H1 (cell line): ENCODE data around the gene ALG6. TPM values are rescaled to one million over a fixed set of nuclear protein-coding genes. Genes with fewer than 3 reads are reported as not detected.

Source experiments
- SAP30 ChIP-seq: fragments of 300-600 bp; sonication (generic); IDR thresholded peaks from 2 replicates; pipeline ENCODE4 v1.7.1; 2012; ENCODE audit warnings: low read length, moderate library complexity, mild to moderate bottlenecking, inconsistent platforms; ENCODE audit not compliant: insufficient read depth, insufficient replicate concordance
- polyA plus RNA-seq, 7 experiments: library from polyadenylated mRNA; depleted of rRNA in 3 of 7; stranded (reverse) in 5 of 7; unstranded in 2 of 7; fragments of >200 nt in 5 of 7; fragments of 200-250 nt in 2 of 7; gene quantifications; 1 replicate in 5 of 7; 2 replicates in 1 of 7; 4 replicates in 1 of 7; pipeline versions ENCODE4 v1.2.1 to v1.2.3, GENCODE V29; 2011 to 2013; ENCODE audit warnings: missing spikeins in 2 of 7, mixed read lengths in 2 of 7
- total RNA-seq: library from RNA; stranded (reverse); fragmentation: NEBNext Ultra II Directional; extraction: Animal tissue kit (Norgen Biotek cat#: 25700); gene quantifications from 2 replicates; pipeline ENCODE4 v1.2.1, GENCODE V29; 2021
- TF ChIP-seq, protein P1 (sequence below): fragments of 300-600 bp; sonication (generic); IDR thresholded peaks from 2 replicates; pipeline ENCODE4 v1.7.1; 2012; ENCODE audit warnings: low read length, moderate library complexity, mild to moderate bottlenecking, inconsistent platforms; ENCODE audit not compliant: insufficient replicate concordance

Gene ALG6
- total and polyA plus RNA-seq, 2 of the 8 experiments (the other 6 are each of a cell fraction or from before 2014, with no cell fraction given), result 17.8 to 26.8 TPM

DNA sequence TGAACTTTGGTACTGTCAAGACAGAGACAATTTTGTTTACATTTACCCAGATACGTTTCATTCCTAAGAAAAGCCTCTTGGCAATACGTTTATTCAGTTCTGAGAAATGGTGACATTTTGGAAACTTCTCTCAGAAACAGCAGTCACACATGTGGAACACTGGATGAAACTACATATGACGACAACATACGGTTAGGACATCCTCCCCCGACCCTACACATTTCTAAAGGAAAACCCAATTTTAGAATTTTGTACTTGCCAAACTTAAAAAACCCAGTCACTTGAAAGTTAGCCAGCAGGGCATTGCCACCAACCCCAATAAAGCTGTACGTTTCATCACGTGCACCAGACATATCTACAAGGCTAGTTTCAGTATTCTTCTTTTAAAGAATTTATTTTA lies 98.8 kb downstream of the ALG6 start (continued):
- TF ChIP-seq, protein P1, sequence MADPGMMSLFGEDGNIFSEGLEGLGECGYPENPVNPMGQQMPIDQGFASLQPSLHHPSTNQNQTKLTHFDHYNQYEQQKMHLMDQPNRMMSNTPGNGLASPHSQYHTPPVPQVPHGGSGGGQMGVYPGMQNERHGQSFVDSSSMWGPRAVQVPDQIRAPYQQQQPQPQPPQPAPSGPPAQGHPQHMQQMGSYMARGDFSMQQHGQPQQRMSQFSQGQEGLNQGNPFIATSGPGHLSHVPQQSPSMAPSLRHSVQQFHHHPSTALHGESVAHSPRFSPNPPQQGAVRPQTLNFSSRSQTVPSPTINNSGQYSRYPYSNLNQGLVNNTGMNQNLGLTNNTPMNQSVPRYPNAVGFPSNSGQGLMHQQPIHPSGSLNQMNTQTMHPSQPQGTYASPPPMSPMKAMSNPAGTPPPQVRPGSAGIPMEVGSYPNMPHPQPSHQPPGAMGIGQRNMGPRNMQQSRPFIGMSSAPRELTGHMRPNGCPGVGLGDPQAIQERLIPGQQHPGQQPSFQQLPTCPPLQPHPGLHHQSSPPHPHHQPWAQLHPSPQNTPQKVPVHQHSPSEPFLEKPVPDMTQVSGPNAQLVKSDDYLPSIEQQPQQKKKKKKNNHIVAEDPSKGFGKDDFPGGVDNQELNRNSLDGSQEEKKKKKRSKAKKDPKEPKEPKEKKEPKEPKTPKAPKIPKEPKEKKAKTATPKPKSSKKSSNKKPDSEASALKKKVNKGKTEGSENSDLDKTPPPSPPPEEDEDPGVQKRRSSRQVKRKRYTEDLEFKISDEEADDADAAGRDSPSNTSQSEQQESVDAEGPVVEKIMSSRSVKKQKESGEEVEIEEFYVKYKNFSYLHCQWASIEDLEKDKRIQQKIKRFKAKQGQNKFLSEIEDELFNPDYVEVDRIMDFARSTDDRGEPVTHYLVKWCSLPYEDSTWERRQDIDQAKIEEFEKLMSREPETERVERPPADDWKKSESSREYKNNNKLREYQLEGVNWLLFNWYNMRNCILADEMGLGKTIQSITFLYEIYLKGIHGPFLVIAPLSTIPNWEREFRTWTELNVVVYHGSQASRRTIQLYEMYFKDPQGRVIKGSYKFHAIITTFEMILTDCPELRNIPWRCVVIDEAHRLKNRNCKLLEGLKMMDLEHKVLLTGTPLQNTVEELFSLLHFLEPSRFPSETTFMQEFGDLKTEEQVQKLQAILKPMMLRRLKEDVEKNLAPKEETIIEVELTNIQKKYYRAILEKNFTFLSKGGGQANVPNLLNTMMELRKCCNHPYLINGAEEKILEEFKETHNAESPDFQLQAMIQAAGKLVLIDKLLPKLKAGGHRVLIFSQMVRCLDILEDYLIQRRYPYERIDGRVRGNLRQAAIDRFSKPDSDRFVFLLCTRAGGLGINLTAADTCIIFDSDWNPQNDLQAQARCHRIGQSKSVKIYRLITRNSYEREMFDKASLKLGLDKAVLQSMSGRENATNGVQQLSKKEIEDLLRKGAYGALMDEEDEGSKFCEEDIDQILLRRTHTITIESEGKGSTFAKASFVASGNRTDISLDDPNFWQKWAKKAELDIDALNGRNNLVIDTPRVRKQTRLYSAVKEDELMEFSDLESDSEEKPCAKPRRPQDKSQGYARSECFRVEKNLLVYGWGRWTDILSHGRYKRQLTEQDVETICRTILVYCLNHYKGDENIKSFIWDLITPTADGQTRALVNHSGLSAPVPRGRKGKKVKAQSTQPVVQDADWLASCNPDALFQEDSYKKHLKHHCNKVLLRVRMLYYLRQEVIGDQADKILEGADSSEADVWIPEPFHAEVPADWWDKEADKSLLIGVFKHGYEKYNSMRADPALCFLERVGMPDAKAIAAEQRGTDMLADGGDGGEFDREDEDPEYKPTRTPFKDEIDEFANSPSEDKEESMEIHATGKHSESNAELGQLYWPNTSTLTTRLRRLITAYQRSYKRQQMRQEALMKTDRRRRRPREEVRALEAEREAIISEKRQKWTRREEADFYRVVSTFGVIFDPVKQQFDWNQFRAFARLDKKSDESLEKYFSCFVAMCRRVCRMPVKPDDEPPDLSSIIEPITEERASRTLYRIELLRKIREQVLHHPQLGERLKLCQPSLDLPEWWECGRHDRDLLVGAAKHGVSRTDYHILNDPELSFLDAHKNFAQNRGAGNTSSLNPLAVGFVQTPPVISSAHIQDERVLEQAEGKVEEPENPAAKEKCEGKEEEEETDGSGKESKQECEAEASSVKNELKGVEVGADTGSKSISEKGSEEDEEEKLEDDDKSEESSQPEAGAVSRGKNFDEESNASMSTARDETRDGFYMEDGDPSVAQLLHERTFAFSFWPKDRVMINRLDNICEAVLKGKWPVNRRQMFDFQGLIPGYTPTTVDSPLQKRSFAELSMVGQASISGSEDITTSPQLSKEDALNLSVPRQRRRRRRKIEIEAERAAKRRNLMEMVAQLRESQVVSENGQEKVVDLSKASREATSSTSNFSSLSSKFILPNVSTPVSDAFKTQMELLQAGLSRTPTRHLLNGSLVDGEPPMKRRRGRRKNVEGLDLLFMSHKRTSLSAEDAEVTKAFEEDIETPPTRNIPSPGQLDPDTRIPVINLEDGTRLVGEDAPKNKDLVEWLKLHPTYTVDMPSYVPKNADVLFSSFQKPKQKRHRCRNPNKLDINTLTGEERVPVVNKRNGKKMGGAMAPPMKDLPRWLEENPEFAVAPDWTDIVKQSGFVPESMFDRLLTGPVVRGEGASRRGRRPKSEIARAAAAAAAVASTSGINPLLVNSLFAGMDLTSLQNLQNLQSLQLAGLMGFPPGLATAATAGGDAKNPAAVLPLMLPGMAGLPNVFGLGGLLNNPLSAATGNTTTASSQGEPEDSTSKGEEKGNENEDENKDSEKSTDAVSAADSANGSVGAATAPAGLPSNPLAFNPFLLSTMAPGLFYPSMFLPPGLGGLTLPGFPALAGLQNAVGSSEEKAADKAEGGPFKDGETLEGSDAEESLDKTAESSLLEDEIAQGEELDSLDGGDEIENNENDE, result no peak
- TF ChIP-seq SAP30, result no peak
